Measurements from ENCODE around the gene KRTAP9-9. TPM values are rescaled to one million over a fixed set of nuclear protein-coding genes. Genes with fewer than 3 reads are reported as not detected.
"Not testable (repeated sequence)": the region's sequence is repeated elsewhere in the genome, so short reads cannot be mapped to it uniquely, and the experiment has no call there.

KRTAP9-9 gene
- total and polyA plus RNA-seq, 9 donors = not detected

DNA sequence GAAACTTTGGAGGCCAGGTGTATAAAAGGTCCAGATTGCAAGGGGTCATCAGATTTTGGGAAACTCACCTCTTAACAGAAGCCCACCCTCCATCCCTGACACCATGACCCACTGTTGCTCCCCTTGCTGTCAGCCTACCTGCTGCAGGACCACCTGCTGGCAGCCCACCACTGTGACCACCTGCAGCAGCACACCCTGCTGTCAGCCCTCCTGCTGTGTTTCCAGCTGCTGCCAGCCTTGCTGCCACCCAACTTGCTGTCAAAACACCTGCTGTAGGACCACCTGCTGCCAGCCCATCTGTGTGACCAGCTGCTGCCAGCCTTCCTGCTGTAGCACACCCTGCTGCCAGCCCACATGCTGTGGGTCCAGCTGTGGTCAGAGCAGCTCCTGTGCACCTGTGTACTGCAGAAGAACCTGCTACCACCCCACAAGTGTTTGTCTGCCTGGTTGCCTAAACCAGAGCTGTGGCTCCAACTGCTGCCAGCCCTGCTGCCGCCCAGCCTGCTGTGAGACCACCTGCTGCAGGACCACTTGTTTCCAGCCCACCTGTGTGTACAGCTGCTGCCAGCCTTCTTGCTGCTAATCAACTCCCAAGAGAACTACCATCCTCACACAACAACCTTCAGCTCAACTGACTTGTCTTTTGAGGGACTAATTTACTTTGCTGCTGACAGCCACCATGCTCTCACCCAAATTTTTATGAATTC, 22.6 kb upstream of the KRTAP9-9 start, which contains the start of gene KRTAP9-3:
TSS of gene KRTAP9-3 (plus strand) at position 51 of the 707 bp plus-strand sequence. CDS start at position 104, 53 bp downstream.
- 100% methylated on average over 1 of the region's 1 CpG for WGBS (ENCODE audit: insufficient coverage)
- not testable (repeated sequence) for H3K27ac ChIP-seq (ENCODE audit: low read length); H3K27me3 ChIP-seq (ENCODE audit: control insufficient read depth, insufficient read depth, low read length); H3K9me3 ChIP-seq (replicated peaks; ENCODE audit: control insufficient read depth, low read depth, low read length); H3K36me3 ChIP-seq (ENCODE audit: control insufficient read depth, insufficient read depth, low read length); H3K4me1 ChIP-seq (ENCODE audit: control insufficient read depth, insufficient read depth, low read length); H3K4me3 ChIP-seq (ENCODE audit: low read length); DNase-seq

DNA sequence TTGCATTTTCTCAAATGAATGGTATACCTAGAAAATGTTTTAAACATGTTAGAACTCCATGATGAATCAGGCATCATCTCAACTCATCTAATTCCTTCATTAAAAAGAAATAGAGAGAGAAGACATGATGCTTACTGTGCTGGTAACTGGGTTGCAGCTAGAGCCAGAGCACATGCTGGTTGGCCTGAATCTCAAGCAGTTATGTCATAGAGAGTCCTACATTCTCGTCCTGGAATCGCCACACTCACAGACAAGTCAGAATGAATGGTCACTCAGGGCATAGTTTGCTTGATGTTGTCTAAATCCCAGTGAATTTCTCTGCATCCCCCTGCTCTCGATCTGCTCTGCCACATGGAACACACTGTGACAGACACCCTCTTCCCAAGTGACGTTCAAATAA, 18.1 kb upstream of the KRTAP9-9 start:
- not testable (repeated sequence) for H3K4me3 ChIP-seq (ENCODE audit: low read length); DNase-seq; H3K27ac ChIP-seq (ENCODE audit: low read length); H3K27me3 ChIP-seq (ENCODE audit: control insufficient read depth, insufficient read depth, low read length); H3K9me3 ChIP-seq (replicated peaks; ENCODE audit: control insufficient read depth, low read depth, low read length); H3K4me1 ChIP-seq (ENCODE audit: control insufficient read depth, insufficient read depth, low read length); H3K36me3 ChIP-seq (ENCODE audit: control insufficient read depth, insufficient read depth, low read length)
- WGBS (ENCODE audit: insufficient coverage) = 37% methylated on average over 2 of the region's 4 CpGs

DNA sequence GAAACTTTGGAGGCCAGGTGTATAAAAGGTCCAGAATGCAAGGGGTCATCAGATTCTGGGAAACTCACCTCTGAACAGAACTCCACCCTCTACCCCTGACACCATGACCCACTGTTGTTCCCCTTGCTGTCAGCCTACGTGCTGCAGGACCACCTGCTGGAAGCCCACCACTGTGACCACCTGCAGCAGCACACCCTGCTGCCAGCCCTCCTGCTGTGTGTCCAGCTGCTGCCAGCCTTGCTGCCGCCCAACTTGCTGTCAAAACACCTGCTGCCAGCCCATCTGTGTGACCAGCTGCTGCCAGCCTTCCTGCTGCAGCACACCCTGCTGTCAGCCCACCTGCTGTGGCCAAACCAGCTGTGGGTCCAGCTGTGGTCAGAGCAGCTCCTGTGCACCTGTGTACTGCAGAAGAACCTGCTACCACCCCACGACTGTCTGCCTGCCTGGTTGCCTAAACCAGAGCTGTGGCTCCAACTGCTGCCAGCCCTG, 17.2 kb upstream of the KRTAP9-9 start, which contains the start of gene KRTAP9-8:
TSS of gene KRTAP9-8 (plus strand) at position 51 of the 489 bp plus-strand sequence. CDS start at position 104, 53 bp downstream.
- 17% methylated on average over 2 of the region's 3 CpGs for WGBS (ENCODE audit: insufficient coverage)
- H3K4me3 ChIP-seq (ENCODE audit: low read length); H3K9me3 ChIP-seq (replicated peaks; ENCODE audit: control insufficient read depth, low read depth, low read length); H3K27me3 ChIP-seq (ENCODE audit: control insufficient read depth, insufficient read depth, low read length); H3K36me3 ChIP-seq (ENCODE audit: control insufficient read depth, insufficient read depth, low read length); H3K27ac ChIP-seq (ENCODE audit: low read length); DNase-seq; H3K4me1 ChIP-seq (ENCODE audit: control insufficient read depth, insufficient read depth, low read length): not testable (repeated sequence)

DNA sequence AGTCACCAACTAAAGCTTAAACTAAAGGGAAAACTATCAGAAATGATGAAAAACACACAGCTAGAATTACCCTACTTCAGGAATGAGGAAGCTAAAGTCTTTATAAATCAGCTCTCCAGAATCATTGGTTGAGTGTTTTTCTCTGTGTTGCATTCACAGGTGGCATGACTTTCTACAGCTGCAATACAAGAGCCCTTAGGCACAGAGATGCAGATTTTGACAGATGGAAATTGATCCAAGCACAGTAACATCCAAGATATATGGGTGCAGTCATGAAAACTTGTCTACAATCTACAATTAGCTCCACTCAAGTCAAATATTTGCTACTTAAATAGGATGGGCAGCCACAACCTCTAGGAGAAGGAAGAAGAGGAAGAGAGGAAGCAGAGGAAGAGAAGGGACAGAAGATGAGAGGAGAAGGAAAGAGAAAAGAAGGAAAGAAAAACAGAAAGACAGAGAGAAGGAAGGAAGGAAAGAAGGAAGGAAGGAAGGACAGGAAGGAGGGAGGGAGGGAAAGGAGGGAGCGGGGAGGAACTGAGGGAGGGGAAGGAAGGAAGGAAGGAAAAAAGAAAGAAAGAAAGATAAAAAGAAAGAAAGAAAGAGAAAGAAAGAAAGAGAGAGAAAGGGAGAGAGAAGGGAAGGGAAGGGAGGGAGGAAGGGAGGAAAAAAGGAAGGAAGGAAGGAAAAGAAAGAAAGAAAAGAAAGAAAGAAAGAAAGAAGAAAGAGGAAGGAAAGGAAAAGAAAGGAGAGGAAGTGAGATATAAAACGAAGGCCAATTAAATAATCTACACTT, 8.0 kb upstream of the KRTAP9-9 start:
- H3K27ac ChIP-seq (ENCODE audit: low read length); H3K4me1 ChIP-seq (ENCODE audit: control insufficient read depth, insufficient read depth, low read length); H3K36me3 ChIP-seq (ENCODE audit: control insufficient read depth, insufficient read depth, low read length); H3K4me3 ChIP-seq (ENCODE audit: low read length); H3K27me3 ChIP-seq (ENCODE audit: control insufficient read depth, insufficient read depth, low read length); H3K9me3 ChIP-seq (replicated peaks; ENCODE audit: control insufficient read depth, low read depth, low read length); DNase-seq: not testable (repeated sequence)
- 83% methylated on average over 1 of the region's 2 CpGs for WGBS (ENCODE audit: insufficient coverage)

DNA sequence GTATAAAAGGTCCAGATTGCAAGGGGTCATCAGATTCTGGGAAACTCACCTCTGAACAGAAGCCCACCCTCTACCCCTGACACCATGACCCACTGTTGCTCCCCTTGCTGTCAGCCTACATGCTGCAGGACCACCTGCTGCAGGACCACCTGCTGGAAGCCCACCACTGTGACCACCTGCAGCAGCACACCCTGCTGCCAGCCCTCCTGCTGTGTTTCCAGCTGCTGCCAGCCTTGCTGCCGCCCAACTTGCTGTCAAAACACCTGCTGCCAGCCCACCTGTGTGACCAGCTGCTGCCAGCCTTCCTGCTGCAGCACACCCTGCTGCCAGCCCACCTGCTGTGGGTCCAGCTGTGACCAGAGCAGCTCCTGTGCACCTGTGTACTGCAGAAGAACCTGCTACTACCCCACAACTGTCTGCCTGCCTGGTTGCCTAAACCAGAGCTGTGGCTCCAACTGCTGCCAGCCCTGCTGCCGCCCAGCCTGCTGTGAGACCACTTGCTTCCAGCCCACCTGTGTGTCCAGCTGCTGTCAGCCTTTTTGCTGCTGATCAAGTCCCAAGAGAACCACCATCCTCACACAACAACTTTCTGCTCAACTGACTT, 5.4 kb upstream of the KRTAP9-9 start, which contains the start of gene KRTAP9-4:
TSS of gene KRTAP9-4 (plus strand) at position 51 of the 604 bp plus-strand sequence. CDS start at position 85, 34 bp downstream.
- not testable (repeated sequence) for H3K27ac ChIP-seq (ENCODE audit: low read length); H3K4me1 ChIP-seq (ENCODE audit: control insufficient read depth, insufficient read depth, low read length); H3K9me3 ChIP-seq (replicated peaks; ENCODE audit: control insufficient read depth, low read depth, low read length); H3K4me3 ChIP-seq (ENCODE audit: low read length); DNase-seq; H3K36me3 ChIP-seq (ENCODE audit: control insufficient read depth, insufficient read depth, low read length); H3K27me3 ChIP-seq (ENCODE audit: control insufficient read depth, insufficient read depth, low read length)
- WGBS (ENCODE audit: insufficient coverage) = 71% methylated on average over 1 of the region's 2 CpGs

DNA sequence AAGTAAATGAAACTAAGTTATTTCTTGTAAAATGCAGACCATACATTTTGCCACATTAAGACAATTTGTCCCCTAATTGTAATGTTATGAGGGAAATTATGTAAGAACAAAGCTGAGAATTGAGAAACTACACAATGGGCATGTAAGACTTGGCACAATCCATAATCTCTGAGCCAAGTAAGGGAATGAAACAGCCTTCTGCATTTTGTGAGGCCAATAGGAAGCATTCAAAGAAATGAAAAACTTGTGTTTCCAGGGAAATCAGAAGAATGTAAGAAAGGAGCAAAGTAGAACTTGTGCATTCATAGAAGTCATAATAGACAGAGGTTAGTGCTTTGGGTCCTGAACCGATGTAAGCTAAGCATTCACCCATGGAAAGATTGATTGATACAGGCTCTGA, 3.9 kb upstream of the KRTAP9-9 start:
- WGBS (ENCODE audit: insufficient coverage) = 100% methylated on average over 1 of the region's 1 CpG
- H3K4me3 ChIP-seq (ENCODE audit: low read length) = no peak overlapping the region
- H3K36me3 ChIP-seq (ENCODE audit: control insufficient read depth, insufficient read depth, low read length) = no peaks in the 10 kb centered on the region
- H3K27ac ChIP-seq (ENCODE audit: low read length) = no peak overlapping the region
- no peaks in the 10 kb centered on the region for H3K4me1 ChIP-seq (ENCODE audit: control insufficient read depth, insufficient read depth, low read length)
- peaks cover 5% of the 10 kb centered on the region for H3K27me3 ChIP-seq (ENCODE audit: control insufficient read depth, insufficient read depth, low read length)
- DNase-seq = no peak
- H3K9me3 ChIP-seq (replicated peaks; ENCODE audit: control insufficient read depth, low read depth, low read length) = no peaks in the 10 kb centered on the region

DNA sequence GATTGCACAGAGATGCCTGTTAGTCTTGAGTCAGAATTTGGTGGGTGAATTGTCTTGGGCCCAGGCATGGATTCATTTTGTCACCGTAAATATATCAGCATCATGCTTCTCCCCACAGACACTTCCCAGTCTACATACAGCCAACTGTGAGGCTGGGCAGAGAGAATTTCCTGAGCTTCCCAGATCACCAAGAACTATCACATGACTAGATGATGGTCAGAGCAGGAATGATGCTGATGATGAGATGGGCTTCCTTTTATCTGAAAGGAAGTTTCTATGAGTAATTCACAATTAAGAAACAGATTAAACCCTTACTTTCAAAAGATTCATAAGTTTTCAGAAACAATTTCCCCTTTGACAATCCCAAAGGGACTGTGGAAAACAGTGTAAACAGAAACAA, 323 bp upstream of the KRTAP9-9 start:
- DNase-seq = no peak
- no CpG with 5 or more reads among the region's 1 CpG for WGBS (ENCODE audit: insufficient coverage)
- H3K36me3 ChIP-seq (ENCODE audit: control insufficient read depth, insufficient read depth, low read length) = no peaks in the 10 kb centered on the region
- H3K9me3 ChIP-seq (replicated peaks; ENCODE audit: control insufficient read depth, low read depth, low read length) = no peaks in the 10 kb centered on the region
- no peaks in the 10 kb centered on the region for H3K4me1 ChIP-seq (ENCODE audit: control insufficient read depth, insufficient read depth, low read length)
- peaks cover 5% of the 10 kb centered on the region for H3K27me3 ChIP-seq (ENCODE audit: control insufficient read depth, insufficient read depth, low read length)
- H3K4me3 ChIP-seq (ENCODE audit: low read length) = no peak overlapping the region
- H3K27ac ChIP-seq (ENCODE audit: low read length) = no peak overlapping the region

DNA sequence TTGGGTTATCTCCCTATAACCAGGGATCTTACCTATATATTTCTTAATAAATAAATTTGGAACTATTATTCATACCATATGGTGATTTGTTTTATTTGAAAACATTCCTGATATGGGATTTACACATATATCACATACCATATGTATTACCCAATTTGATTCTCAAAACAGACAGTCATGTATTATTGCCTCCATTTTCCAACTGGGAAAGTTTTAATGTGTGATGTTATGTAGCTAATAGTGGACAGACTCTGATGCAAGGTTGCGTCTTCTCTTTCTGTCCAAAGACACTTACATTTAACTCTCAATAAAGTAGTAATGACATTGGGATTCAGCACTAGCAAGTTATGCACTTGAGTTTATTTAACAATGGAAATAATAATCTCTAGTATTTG, 1.1 kb downstream of the KRTAP9-9 start:
- Histone ChIP-seq H3K36me3 (ENCODE audit: control insufficient read depth, insufficient read depth, low read length) (no peaks in the 10 kb centered on the region), H3K4me3 (ENCODE audit: low read length) (no peak overlapping the region), H3K9me3 (replicated peaks; ENCODE audit: control insufficient read depth, low read depth, low read length) (no peaks in the 10 kb centered on the region), H3K27ac (ENCODE audit: low read length) (no peak overlapping the region), H3K4me1 (ENCODE audit: control insufficient read depth, insufficient read depth, low read length) (no peaks in the 10 kb centered on the region), H3K27me3 (ENCODE audit: control insufficient read depth, insufficient read depth, low read length) (peaks cover 5% of the 10 kb centered on the region)
- no CpG with 5 or more reads among the region's 1 CpG for WGBS (ENCODE audit: insufficient coverage)
- no peak for DNase-seq

DNA sequence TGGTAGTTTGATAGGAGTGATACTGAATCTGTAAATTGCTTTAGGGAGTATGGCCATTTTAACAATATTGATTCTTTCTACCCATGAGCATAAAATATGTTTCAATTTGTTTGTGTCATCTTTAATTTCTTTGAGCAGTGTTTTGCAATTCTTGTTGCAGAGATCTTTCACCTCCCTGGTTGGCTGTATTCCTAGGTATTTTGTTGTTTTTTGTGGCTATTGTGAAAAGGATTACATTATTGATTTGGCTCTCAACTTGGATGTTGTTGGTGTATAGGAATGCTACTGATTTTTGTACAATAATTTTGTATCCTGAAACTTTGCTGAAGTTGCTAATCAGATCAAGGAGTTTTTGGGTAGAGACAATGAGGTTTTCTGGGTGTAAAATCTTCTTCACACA, 3.2 kb downstream of the KRTAP9-9 start:
- peaks cover 5% of the 10 kb centered on the region for H3K27me3 ChIP-seq (ENCODE audit: control insufficient read depth, insufficient read depth, low read length)
- no peak overlapping the region for H3K27ac ChIP-seq (ENCODE audit: low read length)
- no peaks in the 10 kb centered on the region for H3K4me1 ChIP-seq (ENCODE audit: control insufficient read depth, insufficient read depth, low read length)

DNA sequence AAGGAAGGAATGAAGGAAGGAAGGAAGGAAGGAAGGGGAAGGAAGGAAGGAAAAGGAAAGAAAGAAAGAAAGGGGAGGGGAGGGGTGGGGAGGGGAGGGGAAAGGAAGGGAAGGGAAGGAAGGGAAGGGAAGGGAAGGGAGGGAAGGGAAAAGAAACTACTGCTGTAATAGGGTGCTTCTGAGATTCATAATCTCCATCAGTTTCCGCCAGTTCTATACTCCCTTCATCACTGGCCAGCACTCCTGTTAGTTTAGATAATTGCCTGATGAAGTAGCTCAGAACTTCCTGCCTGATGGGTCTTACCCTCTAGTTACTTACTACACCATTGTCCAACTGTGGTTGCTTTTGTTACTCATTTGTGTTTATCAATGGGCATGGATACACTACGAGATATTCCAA, 8.0 kb downstream of the KRTAP9-9 start:
- Histone ChIP-seq H3K36me3 (ENCODE audit: control insufficient read depth, insufficient read depth, low read length) (no peaks in the 10 kb centered on the region), H3K27me3 (ENCODE audit: control insufficient read depth, insufficient read depth, low read length) (no peaks in the 10 kb centered on the region), H3K4me3 (ENCODE audit: low read length) (no peak overlapping the region), H3K9me3 (replicated peaks; ENCODE audit: control insufficient read depth, low read depth, low read length) (no peaks in the 10 kb centered on the region), H3K27ac (ENCODE audit: low read length) (no peak overlapping the region), H3K4me1 (ENCODE audit: control insufficient read depth, insufficient read depth, low read length) (no peaks in the 10 kb centered on the region)
- no peak for DNase-seq
- 100% methylated on average over 1 of the region's 2 CpGs for WGBS (ENCODE audit: insufficient coverage)

More for the DNA sequence above, 3.2 kb downstream of the KRTAP9-9 start:
- DNase-seq = no peak
- no peaks in the 10 kb centered on the region for H3K36me3 ChIP-seq (ENCODE audit: control insufficient read depth, insufficient read depth, low read length)
- no peak overlapping the region for H3K4me3 ChIP-seq (ENCODE audit: low read length)
- no peaks in the 10 kb centered on the region for H3K9me3 ChIP-seq (replicated peaks; ENCODE audit: control insufficient read depth, low read depth, low read length)
